Measurements from ENCODE around the gene IGFBP6. TPM values are rescaled to one million over a fixed set of nuclear protein-coding genes. Genes with fewer than 3 reads are reported as not detected.
A peak's percentile ranks its signal among the peaks of the same experiment; 100 is the strongest.

Gene IGFBP6
- total and polyA plus RNA-seq, 9 of the 15 experiments (the other 6 are each of a cell fraction or from before 2014, with no cell fraction given): 0.15 to 1.4 (median 0.54) TPM

DNA sequence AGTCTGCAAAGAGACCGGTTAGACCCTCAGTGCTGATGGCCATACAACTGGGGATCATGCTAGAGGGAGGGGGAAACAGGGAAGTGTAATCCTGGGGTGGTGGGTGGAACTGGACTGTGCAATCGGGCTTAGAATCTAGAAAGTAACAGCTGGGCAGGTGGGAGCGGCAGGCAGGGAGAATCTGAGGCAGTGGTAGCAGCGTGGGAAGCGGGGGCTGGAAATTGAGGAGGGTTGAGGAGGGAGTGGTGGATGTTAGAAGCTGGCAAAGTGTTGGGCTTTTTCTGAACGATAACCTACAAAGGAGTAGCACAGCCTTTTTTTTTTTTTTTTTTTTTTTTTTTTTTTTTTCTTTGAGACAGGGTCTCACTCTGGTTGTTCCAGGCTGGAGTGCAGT is 3.1 kb upstream of the IGFBP6 start:
- H3K4me2 ChIP-seq (ENCODE audit: insufficient read depth, low read length): no peak overlapping the region
- no peaks in the 10 kb centered on the region for H3K36me3 ChIP-seq (ENCODE audit: control insufficient read depth, insufficient read depth, low read length)
- H3K79me2 ChIP-seq (ENCODE audit: control insufficient read depth, insufficient read depth, low read length): no peaks in the 10 kb centered on the region
- H3K27ac ChIP-seq (ENCODE audit: extremely low read depth, low read depth, low read length): no peak overlapping the region
- ChIA-PET CTCF (ENCODE audit: low intra/inter-chr PET ratio) (no interaction called here), POLR2A (interaction anchor here (0.8 to 1.8 kb wide), 3 partner anchors 15 to 40 kb away, joined by 3 to 12 read pairs (median 6); partner anchors contain the start of gene SPRYD3)
- H3K4me1 ChIP-seq (replicated peaks in 1 of 2; ENCODE audit: control insufficient read depth in 2 of 2, insufficient read depth in 2 of 2, low read length in 2 of 2): peaks cover 31 to 33% of the 10 kb centered on the region in 2 experiments
- peak overlapping the region in 1 of 2 experiments; percentile 65; a peak in 1 of 4 replicates for H3K9ac ChIP-seq (ENCODE audit: insufficient read depth in 1 of 2, low read depth in 2 of 2, low read length in 2 of 2)
- H3K9me3 ChIP-seq (replicated peaks; ENCODE audit: control insufficient read depth, insufficient read depth, low read depth, low read length): no peaks in the 10 kb centered on the region
- no peaks in the 10 kb centered on the region for H3K27me3 ChIP-seq (ENCODE audit: control insufficient read depth in 2 of 2, insufficient read depth in 2 of 2, low read length in 2 of 2)
- in situ Hi-C loops (cut with MboI) (no loop called here), intact Hi-C loops (cut with micrococcal nuclease) (no loop called here)
- peak overlapping the region; percentile 94 for H2AFZ ChIP-seq (ENCODE audit: low read depth, low read length)
- ATAC-seq (no peak), DNase-seq (ENCODE audit: extremely low read depth in 1 of 4, low spot score in 3 of 4) (no peak), FAIRE-seq (no peak)
- H3K4me3 ChIP-seq: no peak overlapping the region
- peaks cover 6% of the 10 kb centered on the region for H3K9me1 ChIP-seq (ENCODE audit: control insufficient read depth, insufficient read depth, low read length)
- no TSS peak for BruUV-seq (replicated peaks)
- WGBS (ENCODE audit: insufficient coverage, low coverage, missing lambda C conversion rate): 40% methylated on average over 6 of the region's 6 CpGs
- no peaks in the 10 kb centered on the region for H4K20me1 ChIP-seq (replicated peaks; ENCODE audit: control insufficient read depth, insufficient read depth, low read length)
- TF ChIP-seq ZBTB7A (IDR thresholded peaks at IDR 0.05; ENCODE audit: borderline replicate concordance, control insufficient read depth, low read depth, low read length) (peak; percentile 49; the same call in 1 of the 2 replicates), MCM3 (IDR thresholded peaks at IDR 0.05) (no peak), THRB (CRISPR knock-in tag; conservative IDR thresholded peaks at IDR 0.05) (0 out of 2 replicates have a peak, but pooled peaks have one; percentile 43), CHD4 (IDR thresholded peaks at IDR 0.05; ENCODE audit: insufficient read depth, insufficient replicate concordance, low read depth, low read length, poor library complexity, severe bottlenecking) (no peak), FOXJ2 (tag; IDR thresholded peaks at IDR 0.05) (no peak)
- TF ChIP-seq, protein P1, sequence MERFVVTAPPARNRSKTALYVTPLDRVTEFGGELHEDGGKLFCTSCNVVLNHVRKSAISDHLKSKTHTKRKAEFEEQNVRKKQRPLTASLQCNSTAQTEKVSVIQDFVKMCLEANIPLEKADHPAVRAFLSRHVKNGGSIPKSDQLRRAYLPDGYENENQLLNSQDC (CRISPR knock-in tag; IDR thresholded peaks at IDR 0.05): no peak
- TF ChIP-seq, protein P2, sequence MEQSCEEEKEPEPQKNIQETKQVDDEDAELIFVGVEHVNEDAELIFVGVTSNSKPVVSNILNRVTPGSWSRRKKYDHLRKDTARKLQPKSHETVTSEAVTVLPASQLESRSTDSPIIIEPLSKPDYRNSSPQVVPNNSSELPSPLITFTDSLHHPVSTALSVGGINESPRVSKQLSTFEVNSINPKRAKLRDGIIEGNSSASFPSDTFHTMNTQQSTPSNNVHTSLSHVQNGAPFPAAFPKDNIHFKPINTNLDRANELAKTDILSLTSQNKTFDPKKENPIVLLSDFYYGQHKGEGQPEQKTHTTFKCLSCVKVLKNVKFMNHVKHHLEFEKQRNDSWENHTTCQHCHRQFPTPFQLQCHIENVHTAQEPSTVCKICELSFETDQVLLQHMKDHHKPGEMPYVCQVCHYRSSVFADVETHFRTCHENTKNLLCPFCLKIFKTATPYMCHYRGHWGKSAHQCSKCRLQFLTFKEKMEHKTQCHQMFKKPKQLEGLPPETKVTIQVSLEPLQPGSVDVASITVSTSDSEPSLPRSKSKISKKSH (CRISPR knock-in tag; IDR thresholded peaks at IDR 0.05): no peak
